ENCODE measurements around the gene DDX42. TPM values are rescaled to one million over a fixed set of nuclear protein-coding genes. Genes with fewer than 3 reads are reported as not detected.

The DDX42 gene
- total RNA-seq, 4 donors from 2014 or later, result 27.1 to 88.5 (median 51.9) TPM

- H3K36me3 ChIP-seq, result peaks cover 20 to 46% (median 38%) of the 10 kb centered on the region in 3 donors
- no peaks in the 10 kb centered on the region for H3K27me3 ChIP-seq
- DNase-seq, result no peak
- TF ChIP-seq CTCF (IDR thresholded peaks at IDR 0.05), result no peak
- no peak for TF ChIP-seq POLR2A (IDR thresholded peaks at IDR 0.05)
- peak overlapping the region; percentile 92 to 97 (median 94) for H3K27ac ChIP-seq
- H3K9me3 ChIP-seq, result no peaks in the 10 kb centered on the region
- peaks cover 43 to 82% (median 55%) of the 10 kb centered on the region in 3 donors for H3K4me1 ChIP-seq
- intact Hi-C loops (cut with DNase I), result no loop called here
- WGBS, 2 donors, result 43% methylated on average over 5 of the region's 5 CpGs; no CpG with 5 or more reads in 1 of the 2 donors
- peak overlapping the region in 3 of 4 donors; percentile 26 to 95 (median 90) for H3K4me3 ChIP-seq
Observed at GRCh38 chr17:63837962-63838600, 64.1 kb downstream of the DDX42 start.

- Histone ChIP-seq H3K4me3 (peak overlapping the region; percentile 1 to 95 (median 58)), H3K27ac (peak overlapping the region; percentile 92 to 97 (median 94)), H3K27me3 (no peaks in the 10 kb centered on the region), H3K4me1 (peaks cover 44 to 86% (median 55%) of the 10 kb centered on the region in 3 donors), H3K36me3 (peaks cover 14 to 39% (median 32%) of the 10 kb centered on the region in 3 donors), H3K9me3 (no peaks in the 10 kb centered on the region)
- intact Hi-C loops (cut with DNase I), result no loop called here
- TF ChIP-seq CTCF (IDR thresholded peaks at IDR 0.05), result no peak
- TF ChIP-seq POLR2A (IDR thresholded peaks at IDR 0.05), result peak in 1 of 4 donors; percentile 28
- no peak for DNase-seq
- WGBS, 2 donors, result 3 to 46% methylated on average over 4 to 5 of the region's 7 CpGs
Observed at GRCh38 chr17:63838631-63839171, 64.7 kb downstream of the DDX42 start.

GRCh38 chr17:63840591-63841349 is 66.8 kb downstream of the DDX42 start:
- intact Hi-C loops (cut with DNase I), result no loop called here
- Histone ChIP-seq H3K4me3 (peak overlapping the region; percentile 77 to 95 (median 92)), H3K27me3 (no peaks in the 10 kb centered on the region), H3K27ac (peak overlapping the region; percentile 92 to 97 (median 96)), H3K9me3 (no peaks in the 10 kb centered on the region), H3K4me1 (peaks cover 41 to 68% (median 43%) of the 10 kb centered on the region in 3 donors), H3K36me3 (peaks cover 0 to 19% (median 15%) of the 10 kb centered on the region in 3 donors)
- no peak for DNase-seq
- whole genome bisulfite sequencing, 2 donors, result 15 to 43% methylated on average over 2 of the region's 4 CpGs
- no peak for TF ChIP-seq POLR2A (IDR thresholded peaks at IDR 0.05)
- TF ChIP-seq CTCF (IDR thresholded peaks at IDR 0.05), result no peak

DNA sequence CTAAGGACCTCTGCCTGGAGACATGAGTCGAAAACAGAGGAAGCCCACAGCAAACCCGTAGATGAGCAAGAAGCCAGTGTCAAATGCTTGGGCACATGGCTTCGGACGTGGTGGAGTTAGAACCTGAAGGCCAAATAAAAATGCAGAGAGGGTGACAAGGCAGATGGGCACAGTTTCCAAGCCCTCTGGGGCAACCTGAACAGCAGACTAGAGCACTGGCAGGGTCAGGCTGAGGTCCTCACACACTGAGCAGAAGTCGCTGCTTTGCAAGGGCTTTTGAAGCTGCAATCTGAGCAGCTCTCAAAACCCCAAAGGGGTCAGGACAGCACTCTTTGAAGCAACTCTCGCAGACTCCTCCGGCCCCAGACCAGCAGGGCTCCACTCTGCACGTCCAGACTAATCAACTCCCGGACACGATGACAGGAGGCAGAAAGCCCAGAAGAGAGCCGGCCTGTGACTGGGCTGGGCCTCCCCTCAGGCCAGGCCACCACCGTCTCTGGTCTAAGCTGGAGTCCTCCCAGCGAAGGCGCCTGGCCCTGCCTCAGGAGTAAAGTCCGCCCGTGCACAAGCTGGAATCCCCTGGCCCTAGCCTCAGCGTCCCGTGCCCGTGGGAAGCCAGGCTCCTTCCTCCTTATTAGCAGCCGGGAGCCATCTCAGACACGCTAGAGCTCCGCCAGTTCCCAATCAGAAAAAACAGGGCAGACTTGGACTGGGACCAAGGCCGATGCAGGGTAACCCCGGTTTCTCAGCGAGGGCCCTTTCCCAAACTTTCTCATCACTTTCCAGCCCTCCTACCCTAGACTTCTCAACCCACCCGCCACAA is 67.6 kb downstream of the DDX42 start:
- H3K4me1 ChIP-seq, result peaks cover 41 to 62% (median 43%) of the 10 kb centered on the region in 3 donors
- peak overlapping the region; percentile 77 to 95 (median 92) for H3K4me3 ChIP-seq
- no peak for TF ChIP-seq CTCF (IDR thresholded peaks at IDR 0.05)
- peak in 1 of 4 donors; percentile 15 for TF ChIP-seq POLR2A (IDR thresholded peaks at IDR 0.05)
- no peak for DNase-seq
- no peaks in the 10 kb centered on the region for H3K9me3 ChIP-seq
- no peaks in the 10 kb centered on the region for H3K27me3 ChIP-seq
- H3K36me3 ChIP-seq, result peaks cover 0 to 11% (median 11%) of the 10 kb centered on the region in 3 donors
- peak overlapping the region; percentile 92 to 97 (median 96) for H3K27ac ChIP-seq
- intact Hi-C loops (cut with DNase I), result no loop called here
- WGBS, 2 donors, result 2 to 3% methylated on average over 16 to 20 of the region's 26 CpGs

Data from esophagus squamous epithelium (tissue), 5 donors.